ENCODE results near the gene PAPSS1.
"Not testable (repeated sequence)": the region's sequence is repeated elsewhere in the genome, so short reads cannot be mapped to it uniquely, and the experiment has no call there.

The PAPSS1 gene

GRCh38 chr4:107689912-107690587 is 30.0 kb downstream of the PAPSS1 start:
- peak; percentile 90 for DNase-seq (ENCODE audit: low spot score)

- DNase-seq (ENCODE audit: low spot score): no peak
Observed at GRCh38 chr4:107688421-107688820, 31.6 kb downstream of the PAPSS1 start.

DNA sequence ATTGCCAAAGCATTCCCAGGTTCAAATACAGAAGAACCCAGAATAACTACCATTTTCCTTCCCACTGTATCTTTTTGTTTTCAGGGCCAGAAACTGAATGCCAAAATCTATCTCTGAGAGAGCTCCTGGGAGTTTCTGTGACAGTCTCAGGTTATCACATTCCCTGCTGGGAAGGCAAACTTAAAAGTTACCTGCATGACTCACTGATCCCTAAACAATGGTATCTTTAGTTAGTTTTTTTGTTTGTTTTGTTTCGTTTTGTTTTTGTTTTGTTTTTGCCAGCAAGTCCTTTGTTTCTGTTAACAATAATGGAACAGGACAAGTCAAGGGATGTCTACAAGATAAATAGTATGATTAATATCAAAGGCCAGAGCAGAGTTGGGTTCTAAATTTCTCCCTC is 34.3 kb downstream of the PAPSS1 start:
- DNase-seq (ENCODE audit: low spot score): no peak

DNA sequence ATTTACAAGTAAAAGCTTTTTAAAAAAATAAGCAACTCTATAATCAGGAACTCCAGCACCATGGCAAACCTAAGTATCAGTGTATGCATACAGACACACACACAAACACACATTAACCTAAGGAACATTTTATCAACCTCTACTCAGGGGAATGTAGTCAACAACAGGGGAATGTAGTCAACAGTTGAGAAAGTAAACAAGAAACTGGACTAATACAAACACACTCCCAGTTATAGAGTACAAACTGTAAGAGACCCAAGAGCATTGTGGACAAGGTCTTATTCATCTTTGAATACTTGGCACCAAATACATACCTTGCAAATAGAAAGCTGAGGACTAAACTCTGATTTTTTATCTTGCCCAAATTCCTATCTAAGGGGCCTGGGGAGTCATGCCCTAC is 36.2 kb downstream of the PAPSS1 start:
- DNase-seq (ENCODE audit: low spot score): no peak

DNA sequence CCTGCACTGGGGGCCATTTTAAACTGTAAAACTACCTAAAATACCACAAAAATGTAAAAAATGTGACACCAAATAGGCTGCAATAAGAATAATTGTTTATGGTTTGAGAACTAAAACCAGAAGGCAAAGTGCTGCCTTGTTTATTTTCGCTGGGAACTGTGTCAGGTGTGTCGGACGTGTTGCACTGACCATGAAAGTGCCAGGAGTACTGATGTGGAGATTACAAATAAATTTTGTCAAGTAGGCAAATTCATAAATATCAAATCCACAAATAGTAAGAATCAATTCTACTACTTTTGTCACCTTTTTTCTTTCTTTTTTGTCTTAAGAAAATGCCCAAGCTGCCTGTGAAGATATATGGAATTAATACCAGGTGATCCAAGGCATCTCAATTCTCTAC is 37.7 kb downstream of the PAPSS1 start:
- DNase-seq (ENCODE audit: low spot score): no peak

- DNase-seq (ENCODE audit: low spot score): no peak
Observed at GRCh38 chr4:107669068-107669467, 51.0 kb downstream of the PAPSS1 start.

DNA sequence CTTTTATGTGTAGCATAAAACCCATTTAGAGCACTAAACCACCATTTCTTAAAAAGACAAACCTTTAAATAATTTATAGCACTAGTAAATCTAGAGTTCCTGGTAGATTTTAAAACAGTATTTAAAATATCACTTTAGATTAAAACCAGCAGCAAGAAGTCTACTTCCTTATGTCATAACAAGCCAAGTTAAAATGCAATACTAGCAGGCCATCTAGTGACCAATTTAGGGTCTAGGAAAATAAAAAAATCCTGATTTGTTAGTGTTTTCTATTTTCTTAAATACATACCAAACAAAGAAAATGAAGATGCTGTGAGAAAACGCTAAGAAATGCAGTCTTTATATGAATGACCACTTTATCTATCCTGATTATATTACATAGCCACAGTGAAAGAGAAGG is 53.9 kb downstream of the PAPSS1 start:
- peak; percentile 16 for DNase-seq (ENCODE audit: low spot score)

DNA sequence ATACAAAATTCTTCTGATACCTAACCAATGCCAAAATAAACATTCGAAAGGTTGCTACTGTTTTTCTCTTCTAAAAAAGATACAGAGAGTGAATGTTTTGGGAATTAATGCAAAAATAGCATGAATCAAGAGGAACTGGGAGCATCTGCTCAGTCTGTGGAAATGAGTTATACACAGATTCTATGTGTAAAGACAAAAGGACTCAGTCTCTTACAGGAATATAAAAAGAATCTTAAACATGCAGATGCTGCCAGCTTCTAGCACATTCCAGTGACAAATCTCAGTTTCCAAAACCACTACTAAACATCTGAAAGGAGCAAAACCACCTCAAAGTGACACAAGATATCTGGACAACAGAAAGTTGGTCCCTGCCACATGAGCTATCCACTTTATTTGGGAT is 55.0 kb downstream of the PAPSS1 start:
- no peak for DNase-seq (ENCODE audit: low spot score)

GRCh38 chr4:107658400-107659336 is 61.4 kb downstream of the PAPSS1 start:
- no peak for DNase-seq (ENCODE audit: low spot score)

DNA sequence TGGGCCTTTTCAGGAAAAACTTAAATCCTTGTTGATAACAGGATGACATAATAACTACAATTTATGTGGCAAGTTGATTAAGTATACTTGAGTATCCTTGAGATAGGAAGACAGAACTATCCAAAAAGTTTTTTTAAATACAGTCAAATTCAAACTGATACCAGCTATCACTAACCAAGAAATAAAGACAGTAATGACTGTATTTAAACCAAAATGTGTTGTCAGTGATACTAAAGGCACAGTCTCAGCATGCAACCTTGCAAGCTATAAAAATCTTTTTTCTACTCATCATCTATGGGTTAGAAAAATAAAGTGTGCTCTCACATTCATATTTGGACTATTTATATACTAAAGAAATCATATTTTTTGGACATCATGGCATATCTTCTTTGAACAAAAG is 64.7 kb downstream of the PAPSS1 start:
- DNase-seq (ENCODE audit: low spot score): no peak

DNA sequence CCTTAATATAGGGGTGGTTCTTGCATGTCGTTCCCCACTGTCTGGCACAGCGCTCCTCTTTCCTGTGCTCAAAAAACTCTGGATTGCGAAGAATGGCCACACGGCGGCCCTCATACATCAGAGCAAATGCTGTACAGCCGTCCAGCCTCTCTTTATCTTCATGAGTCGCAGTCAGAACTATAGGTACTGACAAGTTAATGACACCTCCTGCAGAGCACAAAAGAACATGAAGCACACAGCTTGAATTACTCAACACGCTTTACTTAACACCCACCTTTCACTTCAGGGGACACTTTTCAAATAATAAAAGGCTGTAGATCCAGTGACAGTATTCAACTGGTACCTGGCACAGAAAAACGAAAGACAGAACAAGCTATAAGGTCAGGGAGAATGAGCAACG is 65.3 kb downstream of the PAPSS1 start:
- no peak for DNase-seq (ENCODE audit: low spot score)

DNA sequence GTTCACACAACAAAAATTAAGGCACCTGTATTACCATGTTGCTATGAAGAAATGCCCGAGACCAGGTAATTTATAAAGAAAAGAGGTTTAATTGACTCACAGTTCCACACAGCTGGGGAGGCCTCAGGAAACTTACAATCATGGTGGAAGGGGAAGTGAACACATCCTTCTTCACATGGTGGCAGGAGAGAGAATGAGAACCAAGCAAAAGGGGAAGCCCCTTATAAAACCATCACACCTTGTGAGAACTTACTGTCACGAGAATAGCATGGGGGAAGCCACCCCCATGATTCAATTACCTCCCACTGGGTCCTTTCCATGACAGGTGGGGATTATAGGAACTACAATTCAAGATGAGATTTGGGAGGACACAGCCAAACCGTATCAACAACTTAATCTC is 68.6 kb downstream of the PAPSS1 start:
- DNase-seq (ENCODE audit: low spot score): not testable (repeated sequence)

DNA sequence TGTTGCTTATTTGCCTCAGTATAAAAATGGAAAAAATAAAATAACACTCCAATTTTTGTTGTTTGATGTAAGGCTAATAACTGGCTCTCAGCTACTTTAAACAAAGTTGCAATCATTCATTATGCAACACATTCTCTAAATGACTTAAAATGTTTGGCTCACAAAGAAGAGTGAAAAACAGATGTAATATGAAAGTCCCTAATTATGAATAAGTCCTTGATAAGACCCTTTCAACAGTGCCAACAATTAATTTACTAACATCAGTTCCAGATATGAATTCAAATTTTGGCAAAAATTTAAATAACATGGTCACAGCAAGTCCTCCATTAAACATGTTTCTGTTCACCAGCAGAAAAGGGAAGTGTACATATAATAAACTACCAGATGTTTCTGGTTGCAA is 69.8 kb downstream of the PAPSS1 start:
- DNase-seq (ENCODE audit: low spot score): no peak

DNA sequence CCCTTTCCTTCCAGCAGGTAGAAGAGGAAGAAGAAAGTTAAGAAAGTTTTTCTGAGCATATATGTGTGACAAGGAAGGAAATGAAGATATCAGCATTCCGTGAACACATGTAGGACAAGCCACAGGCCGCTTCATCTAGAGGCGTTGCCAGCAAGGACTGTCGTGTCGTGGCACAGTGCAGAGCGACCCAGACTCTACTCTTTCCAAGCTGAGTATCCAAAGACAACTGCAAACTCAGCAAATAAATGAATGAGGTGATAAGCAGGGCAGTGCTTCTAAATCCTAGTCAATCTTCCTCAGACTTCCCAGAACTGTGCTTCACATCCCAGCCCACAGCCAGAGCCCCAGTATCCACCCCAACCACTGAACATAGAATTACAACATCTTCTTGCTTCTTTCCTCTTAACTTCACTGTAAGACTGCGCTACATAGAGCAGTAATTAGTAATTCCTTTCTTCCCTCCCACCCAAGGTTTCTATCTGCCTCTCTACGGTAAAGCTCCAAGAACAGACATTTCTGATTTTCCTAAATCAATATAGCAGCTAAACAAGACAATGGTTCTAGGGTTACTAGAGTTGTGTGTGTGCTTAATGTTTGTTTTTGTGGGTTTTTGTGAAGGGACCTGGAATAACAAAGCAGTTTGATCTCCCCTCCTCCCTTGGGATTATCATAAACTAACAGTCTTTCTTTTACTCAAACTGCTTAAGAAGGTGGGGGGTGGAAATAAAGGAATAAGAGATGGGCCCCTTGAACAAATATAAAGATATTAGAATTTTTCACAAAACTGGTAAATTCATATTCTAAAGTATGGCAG is 71.6 kb downstream of the PAPSS1 start:
- no peak for DNase-seq (ENCODE audit: low spot score)

GRCh38 chr4:107647591-107647990 is 72.4 kb downstream of the PAPSS1 start:
- no peak for DNase-seq (ENCODE audit: low spot score)

- DNase-seq (ENCODE audit: low spot score): no peak
Observed at GRCh38 chr4:107645604-107646003, 74.4 kb downstream of the PAPSS1 start.

DNA sequence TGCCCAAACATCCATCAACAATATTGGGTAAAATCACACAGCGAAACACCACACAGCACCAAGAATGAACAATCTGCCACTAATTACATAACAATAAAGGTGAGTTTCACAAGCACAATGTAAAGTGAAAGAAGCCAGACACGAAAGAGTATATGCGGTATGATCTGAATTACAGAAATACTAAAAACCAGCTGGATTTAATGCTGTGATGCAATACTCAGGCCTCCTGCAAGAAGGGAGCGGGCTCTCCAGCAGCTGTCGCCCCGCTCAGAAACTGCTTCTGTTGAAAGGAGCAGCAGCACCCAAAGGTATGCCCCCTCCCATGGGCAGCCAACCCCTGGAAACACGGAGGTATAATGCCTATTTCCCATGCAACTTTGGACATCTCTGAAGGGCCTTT is 77.0 kb downstream of the PAPSS1 start:
- no peak for DNase-seq (ENCODE audit: low spot score)

GRCh38 chr4:107640878-107641277 is 79.2 kb downstream of the PAPSS1 start:
- DNase-seq (ENCODE audit: low spot score): no peak

GRCh38 chr4:107640197-107640596 is 79.8 kb downstream of the PAPSS1 start:
- DNase-seq (ENCODE audit: low spot score): no peak

- DNase-seq (ENCODE audit: low spot score): no peak
Observed at GRCh38 chr4:107635735-107636134, 84.3 kb downstream of the PAPSS1 start.

GRCh38 chr4:107631560-107631959 is 88.5 kb downstream of the PAPSS1 start:
- no peak for DNase-seq (ENCODE audit: low spot score)

GRCh38 chr4:107630185-107630705 is 89.8 kb downstream of the PAPSS1 start:
- DNase-seq (ENCODE audit: low spot score): peak; percentile 31
